Mucosa of rectum (tissue), 2 donors: Measurements from ENCODE around the gene AGMO.
"Not testable (repeated sequence)": the region's sequence is repeated elsewhere in the genome, so short reads cannot be mapped to it uniquely, and the experiment has no call there.

Source experiments
- H3K27ac ChIP-seq, 2 donors: one replicate each; pipeline ENCODE4 v1.7.0; 2013; ENCODE audit warnings: inconsistent platforms in 2 of 2, low read depth in 2 of 2, low read length in 2 of 2
- H3K27me3 ChIP-seq, 2 donors: one replicate each; pipeline ENCODE4 v1.7.0; 2013; ENCODE audit warnings: low read length in 2 of 2; ENCODE audit not compliant: control insufficient read depth in 2 of 2, insufficient read depth in 2 of 2
- H3K36me3 ChIP-seq, 2 donors: one replicate each; pipeline ENCODE4 v1.7.0; 2013; ENCODE audit warnings: low read length in 2 of 2; ENCODE audit not compliant: control insufficient read depth in 2 of 2, insufficient read depth in 2 of 2
- H3K4me1 ChIP-seq, 2 donors: one replicate each; pipeline ENCODE4 v1.7.0; 2013; ENCODE audit warnings: low read length in 2 of 2, mild to moderate bottlenecking in 1 of 2; ENCODE audit not compliant: control insufficient read depth in 2 of 2, insufficient read depth in 2 of 2
- H3K4me3 ChIP-seq, 2 donors: one replicate each; pipeline ENCODE4 v1.7.0; 2013; ENCODE audit warnings: low read length in 2 of 2
- H3K9ac ChIP-seq, 2 donors: one replicate each; pipeline ENCODE4 v1.7.0; 2013; ENCODE audit warnings: low read length in 2 of 2, low read depth in 1 of 2, mild to moderate bottlenecking in 1 of 2
- H3K9me3 ChIP-seq, 2 donors: one replicate each; pipeline ENCODE4 v1.7.0; 2013; ENCODE audit warnings: low read length in 2 of 2; ENCODE audit not compliant: control insufficient read depth in 2 of 2
- donor health status: healthy.
- donor health status: Normal muscosa, but diverticular disease.

AGMO gene

GRCh38 chr7:15313361-15313760 lies 248.5 kb downstream of the AGMO start:
- Histone ChIP-seq H3K9me3 (no peaks in the 10 kb centered on the region), H3K27ac (no peak overlapping the region), H3K36me3 (no peaks in the 10 kb centered on the region), H3K9ac (no peak overlapping the region), H3K4me1 (no peaks in the 10 kb centered on the region), H3K27me3 (no peaks in the 10 kb centered on the region), H3K4me3 (no peak overlapping the region)

GRCh38 chr7:15309872-15310271 lies 251.9 kb downstream of the AGMO start:
- Histone ChIP-seq H3K4me1 (no peaks in the 10 kb centered on the region), H3K27ac (no peak overlapping the region), H3K9ac (no peak overlapping the region), H3K36me3 (no peaks in the 10 kb centered on the region), H3K4me3 (no peak overlapping the region), H3K27me3 (no peaks in the 10 kb centered on the region), H3K9me3 (no peaks in the 10 kb centered on the region)

GRCh38 chr7:15308821-15309220 lies 253.0 kb downstream of the AGMO start:
- H3K27ac ChIP-seq: no peak overlapping the region

GRCh38 chr7:15306296-15306695 lies 255.5 kb downstream of the AGMO start:
- H3K9ac ChIP-seq: no peak overlapping the region
- no peaks in the 10 kb centered on the region for H3K36me3 ChIP-seq
- no peaks in the 10 kb centered on the region for H3K9me3 ChIP-seq
- H3K27ac ChIP-seq: no peak overlapping the region
- H3K27me3 ChIP-seq: no peaks in the 10 kb centered on the region
- no peak overlapping the region for H3K4me3 ChIP-seq
- H3K4me1 ChIP-seq: no peaks in the 10 kb centered on the region

More at GRCh38 chr7:15308821-15309220, 253.0 kb downstream of the AGMO start:
- H3K36me3 ChIP-seq: no peaks in the 10 kb centered on the region
- no peaks in the 10 kb centered on the region for H3K27me3 ChIP-seq
- no peaks in the 10 kb centered on the region for H3K4me1 ChIP-seq
- H3K4me3 ChIP-seq: no peak overlapping the region
- no peaks in the 10 kb centered on the region for H3K9me3 ChIP-seq
- H3K9ac ChIP-seq: no peak overlapping the region

- Histone ChIP-seq H3K4me1 (no peaks in the 10 kb centered on the region), H3K27ac (no peak overlapping the region), H3K9me3 (no peaks in the 10 kb centered on the region)
Observed at GRCh38 chr7:15305002-15305600, 256.7 kb downstream of the AGMO start.

GRCh38 chr7:15303357-15303756 lies 258.5 kb downstream of the AGMO start:
- Histone ChIP-seq H3K27ac (no peak overlapping the region), H3K4me1 (no peaks in the 10 kb centered on the region), H3K9ac (no peak overlapping the region), H3K27me3 (no peaks in the 10 kb centered on the region), H3K9me3 (no peaks in the 10 kb centered on the region), H3K4me3 (no peak overlapping the region), H3K36me3 (no peaks in the 10 kb centered on the region)

More at GRCh38 chr7:15305002-15305600, 256.7 kb downstream of the AGMO start:
- Histone ChIP-seq H3K9ac (no peak overlapping the region), H3K36me3 (no peaks in the 10 kb centered on the region), H3K4me3 (no peak overlapping the region), H3K27me3 (no peaks in the 10 kb centered on the region)

GRCh38 chr7:15300986-15301385 lies 260.8 kb downstream of the AGMO start:
- H3K4me1 ChIP-seq, H3K4me3 ChIP-seq, H3K9me3 ChIP-seq, H3K9ac ChIP-seq, H3K27me3 ChIP-seq, H3K27ac ChIP-seq, H3K36me3 ChIP-seq: not testable (repeated sequence)

GRCh38 chr7:15292138-15292537 lies 269.7 kb downstream of the AGMO start:
- no peak overlapping the region for H3K4me3 ChIP-seq
- H3K9ac ChIP-seq: no peak overlapping the region
- H3K27me3 ChIP-seq: no peaks in the 10 kb centered on the region
- no peaks in the 10 kb centered on the region for H3K36me3 ChIP-seq
- no peak overlapping the region for H3K27ac ChIP-seq
- no peaks in the 10 kb centered on the region for H3K9me3 ChIP-seq
- no peaks in the 10 kb centered on the region for H3K4me1 ChIP-seq

GRCh38 chr7:15291699-15292098 lies 270.1 kb downstream of the AGMO start:
- Histone ChIP-seq H3K36me3 (no peaks in the 10 kb centered on the region), H3K4me1 (no peaks in the 10 kb centered on the region), H3K9ac (no peak overlapping the region), H3K27ac (no peak overlapping the region), H3K4me3 (no peak overlapping the region), H3K27me3 (no peaks in the 10 kb centered on the region), H3K9me3 (no peaks in the 10 kb centered on the region)

GRCh38 chr7:15288741-15289140 lies 273.1 kb downstream of the AGMO start:
- Histone ChIP-seq H3K9ac (no peak overlapping the region), H3K27me3 (no peaks in the 10 kb centered on the region), H3K4me3 (no peak overlapping the region), H3K27ac (no peak overlapping the region), H3K9me3 (no peaks in the 10 kb centered on the region), H3K36me3 (no peaks in the 10 kb centered on the region), H3K4me1 (no peaks in the 10 kb centered on the region)

- no peaks in the 10 kb centered on the region for H3K36me3 ChIP-seq
Observed at GRCh38 chr7:15284396-15284795, 277.4 kb downstream of the AGMO start.

More at GRCh38 chr7:15284396-15284795, 277.4 kb downstream of the AGMO start:
- H3K9me3 ChIP-seq: peaks cover 0 to 6% of the 10 kb centered on the region in 2 donors
- no peaks in the 10 kb centered on the region for H3K27me3 ChIP-seq
- H3K4me1 ChIP-seq: no peaks in the 10 kb centered on the region
- no peak overlapping the region for H3K27ac ChIP-seq
- no peak overlapping the region for H3K4me3 ChIP-seq
- no peak overlapping the region for H3K9ac ChIP-seq
